ENCODE data around the gene FBXL17.

Gene FBXL17

DNA sequence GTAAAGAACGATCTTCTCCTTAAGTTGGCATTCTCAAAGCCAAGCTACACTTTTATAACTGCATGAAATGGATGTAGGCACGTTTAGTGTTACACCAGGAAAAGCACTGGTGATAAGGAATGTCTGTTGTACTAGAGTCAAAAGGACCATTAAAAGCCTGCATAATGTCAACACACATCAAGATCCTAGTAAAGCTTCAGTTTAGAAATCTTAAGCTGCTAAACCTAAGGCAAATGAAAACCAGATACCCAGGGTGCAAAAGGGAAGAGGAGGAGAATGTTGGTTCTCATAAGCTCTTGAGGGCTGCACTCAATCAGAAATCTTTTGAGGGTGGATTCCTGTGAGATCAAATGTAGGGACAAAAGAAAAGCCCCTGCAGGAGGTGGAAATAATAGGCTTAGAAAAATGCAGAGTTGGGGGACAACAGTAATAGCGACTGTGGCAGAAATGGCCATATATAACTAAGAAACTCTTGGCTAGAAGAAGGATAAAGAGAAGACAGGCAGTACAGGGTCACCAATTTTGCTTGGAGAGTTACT lies 148.2 kb downstream of the FBXL17 start:
- no peaks in the 10 kb centered on the region for H3K36me3 ChIP-seq (ENCODE audit: control insufficient read depth in 1 of 2, insufficient read depth in 2 of 2, low read length in 2 of 2)
- H3K4me3 ChIP-seq (ENCODE audit: low read depth in 1 of 2, low read length in 2 of 2) = no peak overlapping the region
- H3K9ac ChIP-seq (ENCODE audit: low read depth in 1 of 2, low read length in 2 of 2) = no peak overlapping the region
- no peaks in the 10 kb centered on the region for H3K9me3 ChIP-seq (ENCODE audit: control insufficient read depth in 1 of 2, low read length in 2 of 2)
- H3K27me3 ChIP-seq (ENCODE audit: control insufficient read depth in 1 of 2, insufficient read depth in 2 of 2, low read length in 2 of 2) = no peaks in the 10 kb centered on the region
- H3K27ac ChIP-seq (ENCODE audit: low read depth, low read length) = no peak overlapping the region
- H3K4me1 ChIP-seq (ENCODE audit: control insufficient read depth in 1 of 2, insufficient read depth in 2 of 2, low read length in 2 of 2) = no peaks in the 10 kb centered on the region

GRCh38 chr5:108232805-108233204 lies 149.1 kb downstream of the FBXL17 start:
- no peak overlapping the region for H3K9ac ChIP-seq (ENCODE audit: low read depth in 1 of 2, low read length in 2 of 2)
- H3K9me3 ChIP-seq (ENCODE audit: control insufficient read depth in 1 of 2, low read length in 2 of 2) = no peaks in the 10 kb centered on the region
- H3K27me3 ChIP-seq (ENCODE audit: control insufficient read depth in 1 of 2, insufficient read depth in 2 of 2, low read length in 2 of 2) = no peaks in the 10 kb centered on the region
- no peak overlapping the region for H3K27ac ChIP-seq (ENCODE audit: low read depth, low read length)
- H3K4me3 ChIP-seq (ENCODE audit: low read depth in 1 of 2, low read length in 2 of 2) = no peak overlapping the region
- no peaks in the 10 kb centered on the region for H3K4me1 ChIP-seq (ENCODE audit: control insufficient read depth in 1 of 2, insufficient read depth in 2 of 2, low read length in 2 of 2)
- H3K36me3 ChIP-seq (ENCODE audit: control insufficient read depth in 1 of 2, insufficient read depth in 2 of 2, low read length in 2 of 2) = no peaks in the 10 kb centered on the region

DNA sequence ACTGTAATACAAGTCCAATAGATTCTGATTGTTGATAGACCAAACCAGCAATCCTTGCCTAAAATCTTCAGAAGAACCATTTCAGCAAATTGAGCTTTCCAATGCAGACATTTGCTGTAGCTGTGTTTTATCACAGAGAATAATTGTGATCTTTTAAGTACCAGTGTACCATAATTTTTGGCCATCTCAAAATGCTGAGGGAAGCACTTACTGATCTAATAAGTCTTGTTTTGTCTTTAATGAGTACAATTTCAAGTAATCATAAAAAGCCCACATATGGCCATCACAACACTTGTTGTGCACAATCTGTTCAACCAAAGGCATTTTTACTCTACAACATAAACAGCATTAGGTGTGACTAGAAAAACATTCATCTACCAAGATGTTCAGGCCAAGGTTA lies 159.9 kb downstream of the FBXL17 start:
- Histone ChIP-seq H3K9me3 (ENCODE audit: control insufficient read depth in 1 of 2, low read length in 2 of 2) (no peaks in the 10 kb centered on the region), H3K9ac (ENCODE audit: low read depth in 1 of 2, low read length in 2 of 2) (no peak overlapping the region), H3K36me3 (ENCODE audit: control insufficient read depth in 1 of 2, insufficient read depth in 2 of 2, low read length in 2 of 2) (no peaks in the 10 kb centered on the region), H3K4me3 (ENCODE audit: low read depth in 1 of 2, low read length in 2 of 2) (no peak overlapping the region), H3K27ac (ENCODE audit: low read depth, low read length) (no peak overlapping the region), H3K27me3 (ENCODE audit: control insufficient read depth in 1 of 2, insufficient read depth in 2 of 2, low read length in 2 of 2) (no peaks in the 10 kb centered on the region), H3K4me1 (ENCODE audit: control insufficient read depth in 1 of 2, insufficient read depth in 2 of 2, low read length in 2 of 2) (no peaks in the 10 kb centered on the region)

- Histone ChIP-seq H3K9me3 (ENCODE audit: control insufficient read depth in 1 of 2, low read length in 2 of 2) (no peaks in the 10 kb centered on the region), H3K27ac (ENCODE audit: low read depth, low read length) (no peak overlapping the region), H3K9ac (ENCODE audit: low read depth in 1 of 2, low read length in 2 of 2) (no peak overlapping the region), H3K4me1 (ENCODE audit: control insufficient read depth in 1 of 2, insufficient read depth in 2 of 2, low read length in 2 of 2) (no peaks in the 10 kb centered on the region), H3K4me3 (ENCODE audit: low read depth in 1 of 2, low read length in 2 of 2) (no peak overlapping the region), H3K36me3 (ENCODE audit: control insufficient read depth in 1 of 2, insufficient read depth in 2 of 2, low read length in 2 of 2) (no peaks in the 10 kb centered on the region), H3K27me3 (ENCODE audit: control insufficient read depth in 1 of 2, insufficient read depth in 2 of 2, low read length in 2 of 2) (no peaks in the 10 kb centered on the region)
Observed at GRCh38 chr5:108220834-108221233, 161.1 kb downstream of the FBXL17 start.

GRCh38 chr5:108216890-108217289 lies 165.0 kb downstream of the FBXL17 start:
- Histone ChIP-seq H3K4me1 (ENCODE audit: control insufficient read depth in 1 of 2, insufficient read depth in 2 of 2, low read length in 2 of 2) (no peaks in the 10 kb centered on the region), H3K36me3 (ENCODE audit: control insufficient read depth in 1 of 2, insufficient read depth in 2 of 2, low read length in 2 of 2) (no peaks in the 10 kb centered on the region), H3K4me3 (ENCODE audit: low read depth in 1 of 2, low read length in 2 of 2) (no peak overlapping the region), H3K9me3 (ENCODE audit: control insufficient read depth in 1 of 2, low read length in 2 of 2) (peaks cover 0 to 2% of the 10 kb centered on the region in 2 donors), H3K27me3 (ENCODE audit: control insufficient read depth in 1 of 2, insufficient read depth in 2 of 2, low read length in 2 of 2) (no peaks in the 10 kb centered on the region), H3K27ac (ENCODE audit: low read depth, low read length) (no peak overlapping the region), H3K9ac (ENCODE audit: low read depth in 1 of 2, low read length in 2 of 2) (no peak overlapping the region)

DNA sequence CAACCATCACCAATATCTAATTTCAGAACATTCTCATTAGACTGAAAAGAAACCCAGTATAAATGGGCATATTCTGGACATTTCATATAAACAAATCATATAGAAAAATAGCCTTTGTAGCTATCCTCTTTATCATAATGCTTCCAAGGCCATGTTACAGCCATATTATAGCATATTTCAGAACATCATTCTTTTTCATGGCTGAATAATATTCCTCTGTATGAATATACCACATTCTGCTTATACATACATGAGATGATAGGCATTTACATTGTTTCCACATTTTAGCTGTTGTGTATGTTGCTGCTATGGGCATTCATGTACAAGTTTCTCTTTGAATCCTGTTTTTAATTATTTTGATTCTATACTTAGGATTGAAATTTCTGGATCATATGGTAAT lies 167.0 kb downstream of the FBXL17 start:
- H3K27ac ChIP-seq (ENCODE audit: low read depth, low read length) = no peak overlapping the region
- H3K27me3 ChIP-seq (ENCODE audit: control insufficient read depth in 1 of 2, insufficient read depth in 2 of 2, low read length in 2 of 2) = no peaks in the 10 kb centered on the region
- no peaks in the 10 kb centered on the region for H3K4me1 ChIP-seq (ENCODE audit: control insufficient read depth in 1 of 2, insufficient read depth in 2 of 2, low read length in 2 of 2)
- H3K9ac ChIP-seq (ENCODE audit: low read depth in 1 of 2, low read length in 2 of 2) = no peak overlapping the region
- no peaks in the 10 kb centered on the region for H3K36me3 ChIP-seq (ENCODE audit: control insufficient read depth in 1 of 2, insufficient read depth in 2 of 2, low read length in 2 of 2)
- no peak overlapping the region for H3K4me3 ChIP-seq (ENCODE audit: low read depth in 1 of 2, low read length in 2 of 2)
- H3K9me3 ChIP-seq (ENCODE audit: control insufficient read depth in 1 of 2, low read length in 2 of 2) = peaks cover 0 to 2% of the 10 kb centered on the region in 2 donors

GRCh38 chr5:108212775-108213346 lies 169.0 kb downstream of the FBXL17 start:
- H3K4me1 ChIP-seq (ENCODE audit: control insufficient read depth in 1 of 2, insufficient read depth in 2 of 2, low read length in 2 of 2) = no peaks in the 10 kb centered on the region
- H3K9ac ChIP-seq (ENCODE audit: low read depth in 1 of 2, low read length in 2 of 2) = no peak overlapping the region
- no peak overlapping the region for H3K4me3 ChIP-seq (ENCODE audit: low read depth in 1 of 2, low read length in 2 of 2)
- H3K27ac ChIP-seq (ENCODE audit: low read depth, low read length) = no peak overlapping the region
- no peaks in the 10 kb centered on the region for H3K27me3 ChIP-seq (ENCODE audit: control insufficient read depth in 1 of 2, insufficient read depth in 2 of 2, low read length in 2 of 2)
- H3K9me3 ChIP-seq (ENCODE audit: control insufficient read depth in 1 of 2, low read length in 2 of 2) = peaks cover 0 to 2% of the 10 kb centered on the region in 2 donors
- H3K36me3 ChIP-seq (ENCODE audit: control insufficient read depth in 1 of 2, insufficient read depth in 2 of 2, low read length in 2 of 2) = no peaks in the 10 kb centered on the region

DNA sequence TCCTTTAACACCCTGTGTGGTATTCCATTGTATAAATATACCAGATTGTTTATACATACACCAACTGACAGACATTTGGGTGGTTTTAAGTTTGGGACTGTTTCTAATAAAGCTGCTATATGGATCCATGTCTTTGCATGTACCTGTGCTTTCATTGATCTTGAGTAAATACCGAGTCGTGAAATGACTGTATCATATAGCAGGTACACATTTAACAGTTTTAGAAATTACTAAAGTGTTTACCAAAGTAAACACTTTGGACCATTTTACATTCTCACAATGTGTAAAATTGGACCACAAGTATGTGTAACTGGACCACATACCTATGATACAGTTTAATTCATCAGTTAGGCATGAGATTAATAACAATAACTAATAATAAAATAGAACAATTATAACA lies 175.2 kb downstream of the FBXL17 start:
- H3K9me3 ChIP-seq (ENCODE audit: control insufficient read depth in 1 of 2, low read length in 2 of 2) = no peaks in the 10 kb centered on the region
- no peak overlapping the region for H3K27ac ChIP-seq (ENCODE audit: low read depth, low read length)
- H3K27me3 ChIP-seq (ENCODE audit: control insufficient read depth in 1 of 2, insufficient read depth in 2 of 2, low read length in 2 of 2) = no peaks in the 10 kb centered on the region
- H3K4me1 ChIP-seq (ENCODE audit: control insufficient read depth in 1 of 2, insufficient read depth in 2 of 2, low read length in 2 of 2) = no peaks in the 10 kb centered on the region
- H3K36me3 ChIP-seq (ENCODE audit: control insufficient read depth in 1 of 2, insufficient read depth in 2 of 2, low read length in 2 of 2) = no peaks in the 10 kb centered on the region
- no peak overlapping the region for H3K9ac ChIP-seq (ENCODE audit: low read depth in 1 of 2, low read length in 2 of 2)
- H3K4me3 ChIP-seq (ENCODE audit: low read depth in 1 of 2, low read length in 2 of 2) = no peak overlapping the region

DNA sequence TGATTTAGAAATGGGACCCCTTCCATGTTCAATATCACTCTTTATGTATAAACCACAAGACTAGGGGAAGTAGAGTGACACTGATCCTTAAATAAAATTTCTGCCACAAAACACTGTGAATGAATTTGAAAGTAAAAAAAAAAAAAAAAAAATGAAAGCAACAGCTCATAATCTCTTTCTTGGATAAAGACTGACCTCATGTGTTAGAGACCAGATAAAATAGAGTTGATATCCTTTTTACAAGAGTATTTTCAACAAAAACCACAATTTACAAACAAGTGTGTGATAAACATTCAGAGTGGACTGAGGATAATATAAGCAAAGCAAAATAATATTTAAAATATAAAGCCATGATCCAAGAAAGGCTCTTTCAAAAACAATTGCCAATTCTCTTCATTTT lies 180.2 kb downstream of the FBXL17 start:
- H3K4me1 ChIP-seq (ENCODE audit: control insufficient read depth in 1 of 2, insufficient read depth in 2 of 2, low read length in 2 of 2) = no peaks in the 10 kb centered on the region
- H3K27ac ChIP-seq (ENCODE audit: low read depth, low read length) = no peak overlapping the region
- no peaks in the 10 kb centered on the region for H3K27me3 ChIP-seq (ENCODE audit: control insufficient read depth in 1 of 2, insufficient read depth in 2 of 2, low read length in 2 of 2)
- H3K4me3 ChIP-seq (ENCODE audit: low read depth in 1 of 2, low read length in 2 of 2) = no peak overlapping the region
- no peaks in the 10 kb centered on the region for H3K9me3 ChIP-seq (ENCODE audit: control insufficient read depth in 1 of 2, low read length in 2 of 2)
- H3K9ac ChIP-seq (ENCODE audit: low read depth in 1 of 2, low read length in 2 of 2) = no peak overlapping the region
- H3K36me3 ChIP-seq (ENCODE audit: control insufficient read depth in 1 of 2, insufficient read depth in 2 of 2, low read length in 2 of 2) = no peaks in the 10 kb centered on the region

- Histone ChIP-seq H3K27me3 (ENCODE audit: control insufficient read depth in 1 of 2, insufficient read depth in 2 of 2, low read length in 2 of 2) (no peaks in the 10 kb centered on the region), H3K9me3 (ENCODE audit: control insufficient read depth in 1 of 2, low read length in 2 of 2) (no peaks in the 10 kb centered on the region), H3K9ac (ENCODE audit: low read depth in 1 of 2, low read length in 2 of 2) (no peak overlapping the region), H3K4me1 (ENCODE audit: control insufficient read depth in 1 of 2, insufficient read depth in 2 of 2, low read length in 2 of 2) (no peaks in the 10 kb centered on the region), H3K27ac (ENCODE audit: low read depth, low read length) (no peak overlapping the region), H3K36me3 (ENCODE audit: control insufficient read depth in 1 of 2, insufficient read depth in 2 of 2, low read length in 2 of 2) (no peaks in the 10 kb centered on the region), H3K4me3 (ENCODE audit: low read depth in 1 of 2, low read length in 2 of 2) (no peak overlapping the region)
Observed at GRCh38 chr5:108196276-108196675, 185.6 kb downstream of the FBXL17 start.

All from duodenal mucosa (tissue), 2 donors.